ENCODE measurements around the gene TMEM143. TPM values are rescaled to one million over a fixed set of nuclear protein-coding genes. Genes with fewer than 3 reads are reported as not detected.
"Not testable (repeated sequence)": the region's sequence is repeated elsewhere in the genome, so short reads cannot be mapped to it uniquely, and the experiment has no call there.

TMEM143 gene
- total RNA-seq, 1 experiment from 2014 or later: 6.6 TPM

DNA sequence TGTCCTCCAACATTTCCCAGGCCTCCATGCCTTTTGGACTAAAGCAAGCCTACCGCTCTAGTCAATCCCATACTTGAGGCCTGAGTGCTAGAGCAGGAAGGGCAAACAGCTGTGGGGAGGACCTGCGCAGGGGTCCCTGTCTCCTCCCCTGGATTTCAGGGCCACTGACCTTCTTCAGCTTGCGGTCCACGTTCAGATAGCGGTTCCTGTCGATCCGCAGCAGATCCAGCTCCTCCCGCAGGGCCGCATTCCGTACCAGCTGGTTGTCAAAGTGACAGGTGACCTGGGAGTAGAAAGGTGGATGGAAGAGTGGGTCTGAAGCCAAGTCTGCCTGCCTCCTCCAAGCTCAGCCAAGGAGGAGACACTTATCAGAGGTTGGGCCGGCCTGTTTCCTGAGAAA, 52.4 kb downstream of the TMEM143 start:
- in situ Hi-C loops (cut with HindIII; ENCODE audit: low pct_unique_long_range_greater_than_20kb, low sequenced_read_pairs): no loop called here
- TF ChIP-seq TCF7L2 (IDR thresholded peaks at IDR 0.05; ENCODE audit: low read depth, low read length): no peak
- TF ChIP-seq, protein P1, sequence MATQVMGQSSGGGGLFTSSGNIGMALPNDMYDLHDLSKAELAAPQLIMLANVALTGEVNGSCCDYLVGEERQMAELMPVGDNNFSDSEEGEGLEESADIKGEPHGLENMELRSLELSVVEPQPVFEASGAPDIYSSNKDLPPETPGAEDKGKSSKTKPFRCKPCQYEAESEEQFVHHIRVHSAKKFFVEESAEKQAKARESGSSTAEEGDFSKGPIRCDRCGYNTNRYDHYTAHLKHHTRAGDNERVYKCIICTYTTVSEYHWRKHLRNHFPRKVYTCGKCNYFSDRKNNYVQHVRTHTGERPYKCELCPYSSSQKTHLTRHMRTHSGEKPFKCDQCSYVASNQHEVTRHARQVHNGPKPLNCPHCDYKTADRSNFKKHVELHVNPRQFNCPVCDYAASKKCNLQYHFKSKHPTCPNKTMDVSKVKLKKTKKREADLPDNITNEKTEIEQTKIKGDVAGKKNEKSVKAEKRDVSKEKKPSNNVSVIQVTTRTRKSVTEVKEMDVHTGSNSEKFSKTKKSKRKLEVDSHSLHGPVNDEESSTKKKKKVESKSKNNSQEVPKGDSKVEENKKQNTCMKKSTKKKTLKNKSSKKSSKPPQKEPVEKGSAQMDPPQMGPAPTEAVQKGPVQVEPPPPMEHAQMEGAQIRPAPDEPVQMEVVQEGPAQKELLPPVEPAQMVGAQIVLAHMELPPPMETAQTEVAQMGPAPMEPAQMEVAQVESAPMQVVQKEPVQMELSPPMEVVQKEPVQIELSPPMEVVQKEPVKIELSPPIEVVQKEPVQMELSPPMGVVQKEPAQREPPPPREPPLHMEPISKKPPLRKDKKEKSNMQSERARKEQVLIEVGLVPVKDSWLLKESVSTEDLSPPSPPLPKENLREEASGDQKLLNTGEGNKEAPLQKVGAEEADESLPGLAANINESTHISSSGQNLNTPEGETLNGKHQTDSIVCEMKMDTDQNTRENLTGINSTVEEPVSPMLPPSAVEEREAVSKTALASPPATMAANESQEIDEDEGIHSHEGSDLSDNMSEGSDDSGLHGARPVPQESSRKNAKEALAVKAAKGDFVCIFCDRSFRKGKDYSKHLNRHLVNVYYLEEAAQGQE (IDR thresholded peaks at IDR 0.05; ENCODE audit: insufficient read depth in 1 of 2, low read depth in 2 of 2, low read length in 1 of 2): no peak
- TF ChIP-seq, protein P2, sequence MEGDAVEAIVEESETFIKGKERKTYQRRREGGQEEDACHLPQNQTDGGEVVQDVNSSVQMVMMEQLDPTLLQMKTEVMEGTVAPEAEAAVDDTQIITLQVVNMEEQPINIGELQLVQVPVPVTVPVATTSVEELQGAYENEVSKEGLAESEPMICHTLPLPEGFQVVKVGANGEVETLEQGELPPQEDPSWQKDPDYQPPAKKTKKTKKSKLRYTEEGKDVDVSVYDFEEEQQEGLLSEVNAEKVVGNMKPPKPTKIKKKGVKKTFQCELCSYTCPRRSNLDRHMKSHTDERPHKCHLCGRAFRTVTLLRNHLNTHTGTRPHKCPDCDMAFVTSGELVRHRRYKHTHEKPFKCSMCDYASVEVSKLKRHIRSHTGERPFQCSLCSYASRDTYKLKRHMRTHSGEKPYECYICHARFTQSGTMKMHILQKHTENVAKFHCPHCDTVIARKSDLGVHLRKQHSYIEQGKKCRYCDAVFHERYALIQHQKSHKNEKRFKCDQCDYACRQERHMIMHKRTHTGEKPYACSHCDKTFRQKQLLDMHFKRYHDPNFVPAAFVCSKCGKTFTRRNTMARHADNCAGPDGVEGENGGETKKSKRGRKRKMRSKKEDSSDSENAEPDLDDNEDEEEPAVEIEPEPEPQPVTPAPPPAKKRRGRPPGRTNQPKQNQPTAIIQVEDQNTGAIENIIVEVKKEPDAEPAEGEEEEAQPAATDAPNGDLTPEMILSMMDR (IDR thresholded peaks at IDR 0.05): no peak
- TF ChIP-seq SIN3A (IDR thresholded peaks at IDR 0.05; ENCODE audit: borderline replicate concordance, insufficient read depth, low read depth, low read length): no peak
- TF ChIP-seq POLR2AphosphoS5 (IDR thresholded peaks at IDR 0.05; ENCODE audit: low read depth, low read length): no peak
- Histone ChIP-seq H3K27me3 (ENCODE audit: control insufficient read depth, insufficient read depth, low read length) (no peaks in the 10 kb centered on the region), H3K4me1 (ENCODE audit: control insufficient read depth, insufficient read depth, low read length) (no peaks in the 10 kb centered on the region), H3K36me3 (ENCODE audit: control insufficient read depth, insufficient read depth, low read length) (no peaks in the 10 kb centered on the region), H3K4me3 (ENCODE audit: low read depth in 2 of 2, low read length in 2 of 2) (no peak overlapping the region), H3K27ac (ENCODE audit: low read length) (no peak overlapping the region), H3K9me3 (ENCODE audit: control insufficient read depth, insufficient read depth, low read depth, low read length) (no peaks in the 10 kb centered on the region)
- BruUV-seq (replicated peaks): no TSS peak
- POLR2A ChIA-PET: no interaction called here
- DNase-seq (ENCODE audit: low read depth, low spot score) (no peak), ATAC-seq (no peak)
- CTCF ChIA-PET: interaction anchor here (0.7 kb wide), 1 partner anchor 865 kb away, joined by 4 read pairs; no protein-coding TSS in a partner anchor
- intact Hi-C loops (cut with micrococcal nuclease; ENCODE audit: unreplicated experiment): no loop called here

DNA sequence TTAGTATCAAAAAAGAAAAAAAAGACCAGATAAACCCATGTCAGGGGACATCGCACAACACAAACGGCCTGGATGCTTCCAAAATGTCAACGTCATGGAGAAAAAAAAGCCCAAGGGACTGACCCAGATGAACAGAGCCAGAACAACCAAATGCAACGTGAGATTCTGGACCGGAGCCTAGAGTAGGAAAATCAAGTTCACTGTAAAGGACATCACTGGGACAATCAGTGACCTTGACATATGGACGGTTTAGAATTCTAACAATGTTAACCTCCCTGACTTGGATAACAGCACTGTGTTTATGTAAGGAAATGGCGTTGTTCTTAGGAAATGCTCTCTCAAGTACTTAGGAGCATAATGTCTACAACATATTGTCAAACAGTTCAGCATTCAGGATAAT, 53.5 kb downstream of the TMEM143 start:
- Histone ChIP-seq H3K4me1 (ENCODE audit: control insufficient read depth, insufficient read depth, low read length) (no peaks in the 10 kb centered on the region), H3K4me3 (ENCODE audit: low read depth in 2 of 2, low read length in 2 of 2) (no peak overlapping the region), H3K9me3 (ENCODE audit: control insufficient read depth, insufficient read depth, low read depth, low read length) (no peaks in the 10 kb centered on the region), H3K27me3 (ENCODE audit: control insufficient read depth, insufficient read depth, low read length) (no peaks in the 10 kb centered on the region), H3K36me3 (ENCODE audit: control insufficient read depth, insufficient read depth, low read length) (no peaks in the 10 kb centered on the region), H3K27ac (ENCODE audit: low read length) (no peak overlapping the region)
- TF ChIP-seq, protein P1 (IDR thresholded peaks at IDR 0.05; ENCODE audit: insufficient read depth in 1 of 2, low read depth in 2 of 2, low read length in 1 of 2): no peak
- TF ChIP-seq SIN3A (IDR thresholded peaks at IDR 0.05; ENCODE audit: borderline replicate concordance, insufficient read depth, low read depth, low read length) (no peak), POLR2AphosphoS5 (IDR thresholded peaks at IDR 0.05; ENCODE audit: low read depth, low read length) (no peak), TCF7L2 (IDR thresholded peaks at IDR 0.05; ENCODE audit: low read depth, low read length) (no peak)
- TF ChIP-seq, protein P2 (IDR thresholded peaks at IDR 0.05): no peak
- ATAC-seq (no peak), DNase-seq (ENCODE audit: low read depth, low spot score) (no peak)
- ChIA-PET POLR2A (no interaction called here), CTCF (no interaction called here)
- no TSS peak for BruUV-seq (replicated peaks)
- intact Hi-C loops (cut with micrococcal nuclease; ENCODE audit: unreplicated experiment) (no loop called here), in situ Hi-C loops (cut with HindIII; ENCODE audit: low pct_unique_long_range_greater_than_20kb, low sequenced_read_pairs) (no loop called here)

DNA sequence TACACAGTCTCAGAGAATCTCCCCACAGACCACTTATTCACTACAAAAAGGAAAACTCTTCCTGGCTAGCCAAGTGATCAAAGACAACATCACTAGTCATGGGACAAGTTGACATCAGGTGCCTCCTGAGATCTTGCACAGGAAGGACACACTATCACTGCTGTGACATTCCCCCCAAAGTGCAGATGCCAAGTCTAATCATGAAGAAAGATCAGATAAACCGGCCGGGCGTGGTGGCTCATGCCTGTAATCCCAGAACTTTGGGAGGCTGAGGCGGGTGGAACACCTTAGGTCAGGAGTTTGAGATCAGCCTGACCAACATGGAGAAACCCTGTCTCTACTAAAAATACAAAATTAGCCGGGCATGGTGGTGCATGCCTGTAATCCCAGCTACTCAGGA, 54.0 kb downstream of the TMEM143 start:
- H3K9me3 ChIP-seq (ENCODE audit: control insufficient read depth, insufficient read depth, low read depth, low read length); H3K36me3 ChIP-seq (ENCODE audit: control insufficient read depth, insufficient read depth, low read length); H3K27me3 ChIP-seq (ENCODE audit: control insufficient read depth, insufficient read depth, low read length); H3K4me1 ChIP-seq (ENCODE audit: control insufficient read depth, insufficient read depth, low read length); H3K4me3 ChIP-seq (ENCODE audit: low read depth in 2 of 2, low read length in 2 of 2); BruUV-seq (replicated peaks); DNase-seq (ENCODE audit: low read depth, low spot score); ATAC-seq; intact Hi-C loops (cut with micrococcal nuclease; ENCODE audit: unreplicated experiment); CTCF ChIA-PET; POLR2A ChIA-PET; H3K27ac ChIP-seq (ENCODE audit: low read length); in situ Hi-C loops (cut with HindIII; ENCODE audit: low pct_unique_long_range_greater_than_20kb, low sequenced_read_pairs): not testable (repeated sequence)
